GM12874 (cell line): ENCODE measurements around the gene CDKN2B-AS1.

Experiments used
- TF ChIP-seq, protein P1 (sequence below): IDR thresholded peaks from 2 replicates; pipeline ENCODE4 v1.5.1; 2011; ENCODE audit warnings: low read depth, mild to moderate bottlenecking, control low read depth, low read length, moderate library complexity; ENCODE audit not compliant: insufficient read depth

Gene CDKN2B-AS1

GRCh38 chr9:22064957-22065356 lies 70.4 kb downstream of the CDKN2B-AS1 start:
- TF ChIP-seq, protein P1, sequence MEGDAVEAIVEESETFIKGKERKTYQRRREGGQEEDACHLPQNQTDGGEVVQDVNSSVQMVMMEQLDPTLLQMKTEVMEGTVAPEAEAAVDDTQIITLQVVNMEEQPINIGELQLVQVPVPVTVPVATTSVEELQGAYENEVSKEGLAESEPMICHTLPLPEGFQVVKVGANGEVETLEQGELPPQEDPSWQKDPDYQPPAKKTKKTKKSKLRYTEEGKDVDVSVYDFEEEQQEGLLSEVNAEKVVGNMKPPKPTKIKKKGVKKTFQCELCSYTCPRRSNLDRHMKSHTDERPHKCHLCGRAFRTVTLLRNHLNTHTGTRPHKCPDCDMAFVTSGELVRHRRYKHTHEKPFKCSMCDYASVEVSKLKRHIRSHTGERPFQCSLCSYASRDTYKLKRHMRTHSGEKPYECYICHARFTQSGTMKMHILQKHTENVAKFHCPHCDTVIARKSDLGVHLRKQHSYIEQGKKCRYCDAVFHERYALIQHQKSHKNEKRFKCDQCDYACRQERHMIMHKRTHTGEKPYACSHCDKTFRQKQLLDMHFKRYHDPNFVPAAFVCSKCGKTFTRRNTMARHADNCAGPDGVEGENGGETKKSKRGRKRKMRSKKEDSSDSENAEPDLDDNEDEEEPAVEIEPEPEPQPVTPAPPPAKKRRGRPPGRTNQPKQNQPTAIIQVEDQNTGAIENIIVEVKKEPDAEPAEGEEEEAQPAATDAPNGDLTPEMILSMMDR: no peak

GRCh38 chr9:22065431-22066200 lies 71.0 kb downstream of the CDKN2B-AS1 start:
- TF ChIP-seq, protein P1: no peak

GRCh38 chr9:22067196-22067595 lies 72.6 kb downstream of the CDKN2B-AS1 start:
- TF ChIP-seq, protein P1: no peak

- TF ChIP-seq, protein P1: no peak
These were observed 73.8 kb downstream of the CDKN2B-AS1 start for GRCh38 chr9:22068369-22068768.

GRCh38 chr9:22073349-22073748 lies 78.8 kb downstream of the CDKN2B-AS1 start:
- TF ChIP-seq, protein P1: no peak

GRCh38 chr9:22078081-22078480 lies 83.5 kb downstream of the CDKN2B-AS1 start:
- TF ChIP-seq, protein P1: no peak

GRCh38 chr9:22079873-22080341 lies 85.3 kb downstream of the CDKN2B-AS1 start:
- TF ChIP-seq, protein P1: no peak
